Measurements from ENCODE around the gene SLIT1.

DNA sequence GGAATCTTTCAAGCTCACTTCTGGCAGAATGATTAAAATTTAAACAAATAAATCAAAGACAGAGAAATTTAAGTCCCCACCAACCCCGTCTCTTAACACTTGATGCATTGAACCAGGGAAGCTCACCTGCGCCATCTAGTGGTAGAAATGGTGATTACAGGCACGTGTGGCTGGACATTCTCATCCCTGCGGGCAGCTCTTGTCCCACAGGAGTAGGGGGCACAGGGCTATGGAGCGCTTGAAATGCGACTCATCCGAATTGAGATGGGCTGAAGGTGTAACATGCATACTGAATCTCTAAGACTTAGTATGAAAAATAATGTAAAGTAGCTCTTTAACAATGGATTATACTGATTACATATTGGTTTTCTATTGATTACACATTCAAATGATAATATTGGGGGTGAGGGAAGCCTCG lies 24.8 kb upstream of the SLIT1 start:
- TF ChIP-seq BHLHE40 (IDR thresholded peaks at IDR 0.05; ENCODE audit: borderline replicate concordance) = no peak
- TF ChIP-seq HDGF (IDR thresholded peaks at IDR 0.05; ENCODE audit: borderline replicate concordance) = no peak
- TF ChIP-seq FOXM1 (IDR thresholded peaks at IDR 0.05; ENCODE audit: borderline replicate concordance) = no peak; the same call in 1 of the 2 replicates
- no peak for TF ChIP-seq FOXA1 (IDR thresholded peaks at IDR 0.05)
- TF ChIP-seq SP1 (IDR thresholded peaks at IDR 0.05) = no peak
- TF ChIP-seq NFRKB (IDR thresholded peaks at IDR 0.05) = no peak
- no peak for TF ChIP-seq LEF1 (IDR thresholded peaks at IDR 0.05; ENCODE audit: borderline replicate concordance)
- TF ChIP-seq FOXK2 (IDR thresholded peaks at IDR 0.05) = no peak
- no peak for TF ChIP-seq ELF4 (IDR thresholded peaks at IDR 0.05)
- TF ChIP-seq, protein P1, sequence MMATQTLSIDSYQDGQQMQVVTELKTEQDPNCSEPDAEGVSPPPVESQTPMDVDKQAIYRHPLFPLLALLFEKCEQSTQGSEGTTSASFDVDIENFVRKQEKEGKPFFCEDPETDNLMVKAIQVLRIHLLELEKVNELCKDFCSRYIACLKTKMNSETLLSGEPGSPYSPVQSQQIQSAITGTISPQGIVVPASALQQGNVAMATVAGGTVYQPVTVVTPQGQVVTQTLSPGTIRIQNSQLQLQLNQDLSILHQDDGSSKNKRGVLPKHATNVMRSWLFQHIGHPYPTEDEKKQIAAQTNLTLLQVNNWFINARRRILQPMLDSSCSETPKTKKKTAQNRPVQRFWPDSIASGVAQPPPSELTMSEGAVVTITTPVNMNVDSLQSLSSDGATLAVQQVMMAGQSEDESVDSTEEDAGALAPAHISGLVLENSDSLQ (IDR thresholded peaks at IDR 0.05) = no peak
